Right kidney (tissue), 1 donor: ENCODE data around the gene TM4SF4.

ENCODE experiments used
- DNase-seq: peaks from one replicate; pipeline ENCODE4 v3.0.0-alpha.2; 2016

Gene TM4SF4

DNA sequence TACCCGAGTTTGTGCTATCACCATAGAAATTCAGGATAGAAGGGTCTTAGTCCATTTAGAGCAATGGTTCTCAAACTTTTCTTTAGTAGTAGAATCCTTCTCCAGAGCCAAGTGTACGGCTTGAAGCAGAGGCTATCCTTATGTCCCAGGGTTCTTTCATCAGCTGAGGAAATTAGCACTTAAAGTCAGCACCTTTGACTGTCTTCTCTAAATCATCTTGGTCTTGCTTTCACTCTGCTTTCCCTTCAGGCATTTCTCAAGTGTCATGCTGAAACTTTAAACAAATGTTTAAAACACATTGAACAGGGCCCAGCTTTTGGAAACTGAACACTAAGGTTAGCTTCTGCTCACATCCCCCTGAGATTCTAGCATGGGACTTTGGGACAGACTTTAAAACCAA, 78.2 kb downstream of the TM4SF4 start:
- no peak for DNase-seq
